GM12892 (cell line): Measurements from ENCODE around the gene SCFD2.

ENCODE experiments used
- POLR2A ChIP-seq: IDR thresholded peaks from 2 replicates; pipeline ENCODE4 v1.6.1; 2011; ENCODE audit warnings: low read depth, low read length, control low read depth
- POLR2AphosphoS5 ChIP-seq: IDR thresholded peaks from 2 replicates; pipeline ENCODE4 v1.6.1; 2011; ENCODE audit warnings: low read depth, low read length, control low read depth

DNA sequence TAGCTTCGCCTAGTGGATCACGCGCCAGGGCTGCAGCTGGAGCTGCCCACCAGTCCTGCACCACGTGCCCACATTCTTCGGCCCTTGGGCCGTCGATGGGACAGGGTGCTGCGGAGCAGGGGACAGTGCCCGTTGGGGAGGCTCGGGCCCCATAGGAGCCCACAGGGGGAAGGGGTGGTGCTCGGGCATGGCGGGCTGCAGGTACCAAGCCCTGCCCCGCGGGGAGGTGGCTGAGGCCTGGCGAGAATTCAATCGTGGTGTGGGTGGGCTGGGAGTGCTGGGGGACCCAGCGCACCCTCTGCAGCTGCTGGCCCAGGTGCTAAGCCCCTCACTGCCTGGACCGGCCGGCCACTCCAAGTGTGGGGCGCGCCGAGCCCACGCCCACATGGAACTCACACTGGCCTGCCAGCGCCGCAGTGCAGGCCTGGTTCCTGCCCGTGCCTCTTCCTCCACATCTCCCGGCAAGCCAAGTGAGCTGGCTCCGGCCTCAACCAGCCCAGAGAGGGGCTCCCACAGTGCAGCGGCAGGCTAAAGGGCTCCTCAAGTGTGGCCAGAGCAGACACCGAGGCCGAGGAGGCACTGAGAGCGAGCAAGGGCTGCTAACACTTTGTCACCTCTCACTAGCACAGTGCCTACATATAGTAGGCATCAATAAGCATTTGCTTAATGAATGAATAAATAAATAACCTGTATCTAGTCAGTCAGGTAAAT lies 11.7 kb downstream of the SCFD2 start:
- TF ChIP-seq POLR2A (no peak), POLR2AphosphoS5 (no peak)
